ENCODE data around the gene UNC119B. TPM values are rescaled to one million over a fixed set of nuclear protein-coding genes. Genes with fewer than 3 reads are reported as not detected.

UNC119B gene
- total and polyA plus RNA-seq, 4 donors = 3.8 to 24.8 (median 11.8) TPM

DNA sequence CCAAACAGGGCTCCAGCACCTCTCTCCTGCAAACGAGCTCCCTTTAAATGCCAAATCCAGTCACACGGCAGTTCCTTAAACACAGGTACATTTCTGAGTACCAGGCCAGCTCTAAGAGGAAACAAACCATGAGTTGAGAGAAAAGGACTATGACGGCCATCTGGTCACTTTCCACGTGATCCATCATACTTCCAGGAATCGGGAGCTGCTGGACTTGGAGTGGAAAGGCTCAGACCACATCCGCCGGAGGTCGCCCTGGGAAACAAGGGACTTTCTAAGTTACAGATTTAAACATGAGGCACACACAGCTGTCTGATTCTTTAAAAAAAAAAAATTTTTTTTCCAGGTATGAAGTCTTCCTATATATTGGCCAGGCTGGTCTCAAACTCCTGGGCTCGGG lies 54.6 kb downstream of the UNC119B start:
- DNase-seq (ENCODE audit: low spot score) = no peak
- H3K27me3 ChIP-seq (ENCODE audit: control insufficient read depth in 4 of 4, insufficient read depth in 4 of 4, low read length in 3 of 4) = no peaks in the 10 kb centered on the region
- no peaks in the 10 kb centered on the region for H3K4me1 ChIP-seq (ENCODE audit: control insufficient read depth in 4 of 4, insufficient read depth in 4 of 4, low read length in 3 of 4)
- peaks cover 19 to 61% (median 40%) of the 10 kb centered on the region in 4 donors for H3K36me3 ChIP-seq (ENCODE audit: control insufficient read depth in 4 of 4, insufficient read depth in 3 of 4, low read depth in 1 of 4, low read length in 3 of 4)
- 92% methylated on average over 9 of the region's 9 CpGs for WGBS
- TF ChIP-seq FOXA2 (IDR thresholded peaks at IDR 0.05) = no peak
- TF ChIP-seq, protein P1, sequence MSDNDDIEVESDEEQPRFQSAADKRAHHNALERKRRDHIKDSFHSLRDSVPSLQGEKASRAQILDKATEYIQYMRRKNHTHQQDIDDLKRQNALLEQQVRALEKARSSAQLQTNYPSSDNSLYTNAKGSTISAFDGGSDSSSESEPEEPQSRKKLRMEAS (IDR thresholded peaks at IDR 0.05) = no peak
- TF ChIP-seq, protein P2, sequence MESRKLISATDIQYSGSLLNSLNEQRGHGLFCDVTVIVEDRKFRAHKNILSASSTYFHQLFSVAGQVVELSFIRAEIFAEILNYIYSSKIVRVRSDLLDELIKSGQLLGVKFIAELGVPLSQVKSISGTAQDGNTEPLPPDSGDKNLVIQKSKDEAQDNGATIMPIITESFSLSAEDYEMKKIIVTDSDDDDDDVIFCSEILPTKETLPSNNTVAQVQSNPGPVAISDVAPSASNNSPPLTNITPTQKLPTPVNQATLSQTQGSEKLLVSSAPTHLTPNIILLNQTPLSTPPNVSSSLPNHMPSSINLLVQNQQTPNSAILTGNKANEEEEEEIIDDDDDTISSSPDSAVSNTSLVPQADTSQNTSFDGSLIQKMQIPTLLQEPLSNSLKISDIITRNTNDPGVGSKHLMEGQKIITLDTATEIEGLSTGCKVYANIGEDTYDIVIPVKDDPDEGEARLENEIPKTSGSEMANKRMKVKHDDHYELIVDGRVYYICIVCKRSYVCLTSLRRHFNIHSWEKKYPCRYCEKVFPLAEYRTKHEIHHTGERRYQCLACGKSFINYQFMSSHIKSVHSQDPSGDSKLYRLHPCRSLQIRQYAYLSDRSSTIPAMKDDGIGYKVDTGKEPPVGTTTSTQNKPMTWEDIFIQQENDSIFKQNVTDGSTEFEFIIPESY (IDR thresholded peaks at IDR 0.05) = no peak
- no peak for TF ChIP-seq GABPA (IDR thresholded peaks at IDR 0.05 in 1 of 2, conservative IDR thresholded peaks at IDR 0.05 in 1 of 2)
- no peak for TF ChIP-seq NR2F2 (IDR thresholded peaks at IDR 0.05)
- no peak for TF ChIP-seq FOXA1 (IDR thresholded peaks at IDR 0.05)
- TF ChIP-seq HNF4G (IDR thresholded peaks at IDR 0.05) = no peak
- no peak for TF ChIP-seq SP1 (IDR thresholded peaks at IDR 0.05)
- TF ChIP-seq RAD21 (IDR thresholded peaks at IDR 0.05) = no peak
- no peak for TF ChIP-seq HNF4A (conservative IDR thresholded peaks at IDR 0.05)
- TF ChIP-seq EGR1 (IDR thresholded peaks at IDR 0.05; ENCODE audit: low read depth in 2 of 2) = no peak
- TF ChIP-seq, protein P3, sequence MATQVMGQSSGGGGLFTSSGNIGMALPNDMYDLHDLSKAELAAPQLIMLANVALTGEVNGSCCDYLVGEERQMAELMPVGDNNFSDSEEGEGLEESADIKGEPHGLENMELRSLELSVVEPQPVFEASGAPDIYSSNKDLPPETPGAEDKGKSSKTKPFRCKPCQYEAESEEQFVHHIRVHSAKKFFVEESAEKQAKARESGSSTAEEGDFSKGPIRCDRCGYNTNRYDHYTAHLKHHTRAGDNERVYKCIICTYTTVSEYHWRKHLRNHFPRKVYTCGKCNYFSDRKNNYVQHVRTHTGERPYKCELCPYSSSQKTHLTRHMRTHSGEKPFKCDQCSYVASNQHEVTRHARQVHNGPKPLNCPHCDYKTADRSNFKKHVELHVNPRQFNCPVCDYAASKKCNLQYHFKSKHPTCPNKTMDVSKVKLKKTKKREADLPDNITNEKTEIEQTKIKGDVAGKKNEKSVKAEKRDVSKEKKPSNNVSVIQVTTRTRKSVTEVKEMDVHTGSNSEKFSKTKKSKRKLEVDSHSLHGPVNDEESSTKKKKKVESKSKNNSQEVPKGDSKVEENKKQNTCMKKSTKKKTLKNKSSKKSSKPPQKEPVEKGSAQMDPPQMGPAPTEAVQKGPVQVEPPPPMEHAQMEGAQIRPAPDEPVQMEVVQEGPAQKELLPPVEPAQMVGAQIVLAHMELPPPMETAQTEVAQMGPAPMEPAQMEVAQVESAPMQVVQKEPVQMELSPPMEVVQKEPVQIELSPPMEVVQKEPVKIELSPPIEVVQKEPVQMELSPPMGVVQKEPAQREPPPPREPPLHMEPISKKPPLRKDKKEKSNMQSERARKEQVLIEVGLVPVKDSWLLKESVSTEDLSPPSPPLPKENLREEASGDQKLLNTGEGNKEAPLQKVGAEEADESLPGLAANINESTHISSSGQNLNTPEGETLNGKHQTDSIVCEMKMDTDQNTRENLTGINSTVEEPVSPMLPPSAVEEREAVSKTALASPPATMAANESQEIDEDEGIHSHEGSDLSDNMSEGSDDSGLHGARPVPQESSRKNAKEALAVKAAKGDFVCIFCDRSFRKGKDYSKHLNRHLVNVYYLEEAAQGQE (IDR thresholded peaks at IDR 0.05) = no peak
- no peaks in the 10 kb centered on the region for H3K9me3 ChIP-seq (ENCODE audit: control insufficient read depth in 4 of 4, low read length in 3 of 4)
- no peak overlapping the region for H3K9ac ChIP-seq (ENCODE audit: low read depth in 1 of 2, low read length in 2 of 2)
- H3K27ac ChIP-seq (ENCODE audit: low read depth in 1 of 2, low read length in 2 of 2) = no peak overlapping the region
- no peak overlapping the region for H3K4me3 ChIP-seq (ENCODE audit: low read depth in 1 of 3, low read length in 3 of 3)

DNA sequence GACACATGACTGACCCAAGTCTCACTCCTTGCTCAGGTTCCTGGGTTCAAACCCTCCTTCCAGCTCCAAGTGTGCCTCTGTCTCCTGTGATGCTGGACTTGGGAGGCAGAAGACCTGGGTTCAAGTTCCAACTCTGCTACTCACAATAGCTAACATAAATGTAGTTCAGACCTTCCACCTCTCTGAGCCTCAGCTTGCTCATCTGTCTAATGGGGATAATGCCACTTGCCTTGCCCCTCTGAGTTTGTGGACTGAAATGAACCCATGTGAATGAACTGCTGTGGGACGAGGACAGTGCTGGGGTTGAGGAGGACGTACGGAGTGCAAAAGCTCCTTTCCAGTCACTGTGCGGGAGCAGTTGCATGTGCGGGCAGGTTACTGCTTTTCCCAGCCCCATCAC lies 56.3 kb downstream of the UNC119B start:
- no peak for DNase-seq (ENCODE audit: low spot score)
- Histone ChIP-seq H3K27me3 (ENCODE audit: control insufficient read depth in 4 of 4, insufficient read depth in 4 of 4, low read length in 3 of 4) (no peaks in the 10 kb centered on the region), H3K9ac (ENCODE audit: low read depth in 1 of 2, low read length in 2 of 2) (no peak overlapping the region), H3K36me3 (ENCODE audit: control insufficient read depth in 4 of 4, insufficient read depth in 3 of 4, low read depth in 1 of 4, low read length in 3 of 4) (peaks cover 18 to 58% (median 36%) of the 10 kb centered on the region in 4 donors), H3K9me3 (ENCODE audit: control insufficient read depth in 4 of 4, low read length in 3 of 4) (no peaks in the 10 kb centered on the region), H3K27ac (ENCODE audit: low read depth in 1 of 2, low read length in 2 of 2) (no peak overlapping the region), H3K4me3 (ENCODE audit: low read depth in 1 of 3, low read length in 3 of 3) (no peak overlapping the region), H3K4me1 (ENCODE audit: control insufficient read depth in 4 of 4, insufficient read depth in 4 of 4, low read length in 3 of 4) (no peaks in the 10 kb centered on the region)
- 96% methylated on average over 5 of the region's 5 CpGs for WGBS
- TF ChIP-seq EGR1 (IDR thresholded peaks at IDR 0.05; ENCODE audit: low read depth in 2 of 2) (no peak), HNF4A (conservative IDR thresholded peaks at IDR 0.05) (no peak), YY1 (IDR thresholded peaks at IDR 0.05) (no peak), GABPA (IDR thresholded peaks at IDR 0.05 in 1 of 2, conservative IDR thresholded peaks at IDR 0.05 in 1 of 2) (no peak), HNF4G (IDR thresholded peaks at IDR 0.05) (no peak), SP1 (IDR thresholded peaks at IDR 0.05) (no peak), FOXA1 (IDR thresholded peaks at IDR 0.05) (no peak), RXRA (IDR thresholded peaks at IDR 0.05) (no peak)
- TF ChIP-seq, protein P1 (IDR thresholded peaks at IDR 0.05) = no peak

All from liver (tissue), 9 donors.